ENCODE results near the gene SLAMF8. TPM values are rescaled to one million over a fixed set of nuclear protein-coding genes. Genes with fewer than 3 reads are reported as not detected.
A peak's percentile ranks its signal among the peaks of the same experiment; 100 is the strongest.

The SLAMF8 gene
- total RNA-seq, 1 donor from 2014 or later, result not detected

- H3K27me3 Mint-ChIP-seq (ENCODE audit: unreplicated experiment), result no peaks in the 10 kb centered on the region
- DNase-seq (ENCODE audit: extremely low spot score, unreplicated experiment), result no peak
- peak overlapping the region; percentile 86 for H3K27ac Mint-ChIP-seq (ENCODE audit: unreplicated experiment)
- no peak for TF ChIP-seq CTCF (IDR thresholded peaks at IDR 0.05)
- no peaks in the 10 kb centered on the region for H3K9me3 Mint-ChIP-seq (ENCODE audit: unreplicated experiment)
- H3K4me1 Mint-ChIP-seq (ENCODE audit: unreplicated experiment), result peaks cover 23% of the 10 kb centered on the region
- H3K36me3 Mint-ChIP-seq (ENCODE audit: unreplicated experiment), result no peaks in the 10 kb centered on the region
- peak overlapping the region; percentile 86 for H3K4me3 Mint-ChIP-seq (ENCODE audit: unreplicated experiment)
These were observed 26.9 kb downstream of the SLAMF8 start for GRCh38 chr1:159853417-159854115.

GRCh38 chr1:159854116-159854692 lies 27.5 kb downstream of the SLAMF8 start:
- no peaks in the 10 kb centered on the region for H3K27me3 Mint-ChIP-seq (ENCODE audit: unreplicated experiment)
- peak overlapping the region; percentile 86 for H3K27ac Mint-ChIP-seq (ENCODE audit: unreplicated experiment)
- peaks cover 20% of the 10 kb centered on the region for H3K4me1 Mint-ChIP-seq (ENCODE audit: unreplicated experiment)

GRCh38 chr1:159854693-159855192 lies 28.1 kb downstream of the SLAMF8 start:
- no peak for TF ChIP-seq CTCF (IDR thresholded peaks at IDR 0.05)
- Mint-ChIP-seq H3K27ac (ENCODE audit: unreplicated experiment) (peak overlapping the region; percentile 44), H3K36me3 (ENCODE audit: unreplicated experiment) (no peaks in the 10 kb centered on the region), H3K4me1 (ENCODE audit: unreplicated experiment) (peaks cover 20% of the 10 kb centered on the region), H3K27me3 (ENCODE audit: unreplicated experiment) (no peaks in the 10 kb centered on the region), H3K4me3 (ENCODE audit: unreplicated experiment) (peak overlapping the region; percentile 86), H3K9me3 (ENCODE audit: unreplicated experiment) (no peaks in the 10 kb centered on the region)
- no peak for DNase-seq (ENCODE audit: extremely low spot score, unreplicated experiment)

More at GRCh38 chr1:159854116-159854692, 27.5 kb downstream of the SLAMF8 start:
- no peak for DNase-seq (ENCODE audit: extremely low spot score, unreplicated experiment)
- Mint-ChIP-seq H3K36me3 (ENCODE audit: unreplicated experiment) (no peaks in the 10 kb centered on the region), H3K9me3 (ENCODE audit: unreplicated experiment) (no peaks in the 10 kb centered on the region), H3K4me3 (ENCODE audit: unreplicated experiment) (peak overlapping the region; percentile 86)
- TF ChIP-seq CTCF (IDR thresholded peaks at IDR 0.05), result no peak

- H3K36me3 Mint-ChIP-seq (ENCODE audit: unreplicated experiment), result no peaks in the 10 kb centered on the region
- H3K4me1 Mint-ChIP-seq (ENCODE audit: unreplicated experiment), result peaks cover 16% of the 10 kb centered on the region
- no peak overlapping the region for H3K4me3 Mint-ChIP-seq (ENCODE audit: unreplicated experiment)
- no peaks in the 10 kb centered on the region for H3K27me3 Mint-ChIP-seq (ENCODE audit: unreplicated experiment)
- H3K27ac Mint-ChIP-seq (ENCODE audit: unreplicated experiment), result no peak overlapping the region
- no peaks in the 10 kb centered on the region for H3K9me3 Mint-ChIP-seq (ENCODE audit: unreplicated experiment)
- no peak for DNase-seq (ENCODE audit: extremely low spot score, unreplicated experiment)
- no peak for TF ChIP-seq CTCF (IDR thresholded peaks at IDR 0.05)
These were observed 29.0 kb downstream of the SLAMF8 start for GRCh38 chr1:159855709-159856108.

GRCh38 chr1:159856576-159856975 lies 29.9 kb downstream of the SLAMF8 start:
- Mint-ChIP-seq H3K4me3 (ENCODE audit: unreplicated experiment) (no peak overlapping the region), H3K9me3 (ENCODE audit: unreplicated experiment) (no peaks in the 10 kb centered on the region), H3K36me3 (ENCODE audit: unreplicated experiment) (no peaks in the 10 kb centered on the region), H3K27ac (ENCODE audit: unreplicated experiment) (no peak overlapping the region), H3K27me3 (ENCODE audit: unreplicated experiment) (no peaks in the 10 kb centered on the region), H3K4me1 (ENCODE audit: unreplicated experiment) (peaks cover 16% of the 10 kb centered on the region)
- TF ChIP-seq CTCF (IDR thresholded peaks at IDR 0.05), result no peak
- DNase-seq (ENCODE audit: extremely low spot score, unreplicated experiment), result no peak

All from osteocyte (in vitro differentiated cells).